K562 (cell line): ENCODE results near the gene KCNJ10. TPM values are rescaled to one million over a fixed set of nuclear protein-coding genes. Genes with fewer than 3 reads are reported as not detected.

Experiments used
- ARHGAP35 ChIP-seq: fragments of 450-650 bp; IDR thresholded peaks from 2 replicates; pipeline ENCODE4 v1.6.1; 2018; ENCODE audit not compliant: partially characterized antibody
- ARID2 ChIP-seq: fragments of 450-650 bp; IDR thresholded peaks from 2 replicates; pipeline ENCODE4 v1.6.1; 2017; ENCODE audit warnings: antibody characterized with exemption, mild to moderate bottlenecking
- CTBP1 ChIP-seq: fragments of 450-650 bp; IDR thresholded peaks from 2 replicates; pipeline ENCODE4 v1.6.1; 2016; ENCODE audit warnings: borderline replicate concordance
- CTCF ChIP-seq, 3 experiments: IDR thresholded peaks in 2 of 3; conservative IDR thresholded peaks in 1 of 3; 2 replicates each; pipeline ENCODE4 v1.5.1; 2011 to 2012; ENCODE audit warnings: low read length in 3 of 3, mild to moderate bottlenecking in 3 of 3, control low read depth in 2 of 3, improper control_type of control experiment in 1 of 3, inconsistent platforms in 1 of 3, low read depth in 1 of 3, mixed read lengths in 1 of 3, moderate library complexity in 1 of 3; ENCODE audit not compliant: insufficient read depth in 2 of 3
- EGR1 ChIP-seq: fragments of 450-650 bp; conservative IDR thresholded peaks from 2 replicates; pipeline ENCODE4 v1.6.1; 2017; ENCODE audit warnings: mild to moderate bottlenecking
- GATA2 ChIP-seq: sonication (generic); formaldehyde crosslinking; IDR thresholded peaks from 2 replicates; pipeline ENCODE4 v1.4.0; 2020; ENCODE audit warnings: mild to moderate bottlenecking, missing genetic modification reagents
- GATAD2B ChIP-seq: fragments of 450-650 bp; IDR thresholded peaks from 2 replicates; pipeline ENCODE4 v1.6.1; 2017; ENCODE audit warnings: mild to moderate bottlenecking, borderline replicate concordance
- GTF2E2 ChIP-seq: fragments of 200-800 bp; sonication (Bioruptor generic); IDR thresholded peaks from 2 replicates; pipeline ENCODE4 v1.6.1; 2016; ENCODE audit warnings: missing genetic modification characterization, missing compliant biosample characterization
- HNRNPK ChIP-seq: fragments of 200-400 bp; formaldehyde crosslinking; IDR thresholded peaks from one replicate; pipeline ENCODE4 v1.6.1; 2018; ENCODE audit warnings: mild to moderate bottlenecking, low read depth, low read length; ENCODE audit not compliant: poor library complexity, severe bottlenecking
- IRF1 ChIP-seq: sonication (generic); formaldehyde crosslinking; IDR thresholded peaks from 2 replicates; pipeline ENCODE4 v1.8.0; 2022; ENCODE audit warnings: missing genetic modification reagents, mild to moderate bottlenecking, borderline replicate concordance
- MEF2D ChIP-seq: conservative IDR thresholded peaks from 2 replicates; pipeline ENCODE4 v1.6.1; 2016; ENCODE audit warnings: low read depth, missing genetic modification characterization, missing compliant biosample characterization
- PRPF4 ChIP-seq: fragments of 200-400 bp; formaldehyde crosslinking; IDR thresholded peaks from one replicate; pipeline ENCODE4 v1.6.1; 2017; ENCODE audit warnings: low read length, low read depth, mild to moderate bottlenecking; ENCODE audit not compliant: insufficient read depth, poor library complexity, severe bottlenecking
- TCF7L2 ChIP-seq: fragments of 150-350 bp; IDR thresholded peaks from 2 replicates; pipeline ENCODE4 v1.6.1; 2016; ENCODE audit warnings: low read depth, mild to moderate bottlenecking, low read length, moderate library complexity
- THRAP3 ChIP-seq: fragments of 450-650 bp; IDR thresholded peaks from 2 replicates; pipeline ENCODE4 v1.6.1; 2016; ENCODE audit warnings: mild to moderate bottlenecking, inconsistent platforms, borderline replicate concordance
- THRB ChIP-seq: fragments of 450-650 bp; formaldehyde crosslinking; conservative IDR thresholded peaks from 2 replicates; pipeline ENCODE4 v1.4.0; 2022; ENCODE audit warnings: mild to moderate bottlenecking, missing genetic modification characterization
- ZNF24 ChIP-seq: fragments of 450-650 bp; IDR thresholded peaks from 2 replicates; pipeline ENCODE4 v1.6.1; 2016
- ZNF253 ChIP-seq: fragments of 250-450 bp; sonication (Bioruptor Pico); conservative IDR thresholded peaks from 2 replicates; pipeline ENCODE4 v1.6.1; 2021; ENCODE audit warnings: mild to moderate bottlenecking
- ZNF561 ChIP-seq: fragments of 450-650 bp; formaldehyde crosslinking; conservative IDR thresholded peaks from 2 replicates; pipeline ENCODE4 v1.4.0; 2020; ENCODE audit warnings: mild to moderate bottlenecking, moderate library complexity
- polyA plus RNA-seq, 8 experiments: library from polyadenylated mRNA; depleted of rRNA in 4 of 8; stranded (reverse) in 5 of 8; unstranded in 3 of 8; fragments of >200 nt; fragmentation: Nextera tagmentation in 2 of 8; fragmentation: Illumina TruSeq in 1 of 8; extraction: Ambion mirVana in 2 of 8; extraction: Trizol in 1 of 8; gene quantifications; 2 replicates each; pipeline versions ENCODE4 v1.2.1 to v1.2.3, GENCODE V29; 2011 to 2014; ENCODE audit warnings: inconsistent platforms in 1 of 8, missing spikeins in 1 of 8
- total RNA-seq, 7 experiments: library from RNA; depleted of rRNA in 6 of 7; stranded (reverse); fragments of >200 nt in 6 of 7; fragmentation: Illumina TruSeq in 2 of 7; extraction: Trizol in 2 of 7; gene quantifications; 2 replicates each; pipeline versions ENCODE4 v1.2.1 to v1.2.3, GENCODE V29; 2011 to 2021; ENCODE audit warnings: low replicate concordance in 1 of 7
- TF ChIP-seq, protein P1 (sequence below), 2 experiments: IDR thresholded peaks; 2 replicates each; pipeline ENCODE4 v1.6.1; 2012; ENCODE audit warnings: improper control_type of control experiment in 2 of 2, low read depth in 2 of 2, low read length in 2 of 2, borderline replicate concordance in 1 of 2
- TF ChIP-seq, protein P2 (sequence below): fragments of 250-450 bp; sonication (Bioruptor Pico); IDR thresholded peaks from 2 replicates; pipeline ENCODE4 v1.5.1; 2021; ENCODE audit warnings: mild to moderate bottlenecking

Gene KCNJ10
- total and polyA plus RNA-seq, 9 of the 15 experiments (the other 6 are each of a cell fraction or from before 2014, with no cell fraction given), result 0.06 to 0.11 TPM; not detected in 7

- TF ChIP-seq, protein P1, sequence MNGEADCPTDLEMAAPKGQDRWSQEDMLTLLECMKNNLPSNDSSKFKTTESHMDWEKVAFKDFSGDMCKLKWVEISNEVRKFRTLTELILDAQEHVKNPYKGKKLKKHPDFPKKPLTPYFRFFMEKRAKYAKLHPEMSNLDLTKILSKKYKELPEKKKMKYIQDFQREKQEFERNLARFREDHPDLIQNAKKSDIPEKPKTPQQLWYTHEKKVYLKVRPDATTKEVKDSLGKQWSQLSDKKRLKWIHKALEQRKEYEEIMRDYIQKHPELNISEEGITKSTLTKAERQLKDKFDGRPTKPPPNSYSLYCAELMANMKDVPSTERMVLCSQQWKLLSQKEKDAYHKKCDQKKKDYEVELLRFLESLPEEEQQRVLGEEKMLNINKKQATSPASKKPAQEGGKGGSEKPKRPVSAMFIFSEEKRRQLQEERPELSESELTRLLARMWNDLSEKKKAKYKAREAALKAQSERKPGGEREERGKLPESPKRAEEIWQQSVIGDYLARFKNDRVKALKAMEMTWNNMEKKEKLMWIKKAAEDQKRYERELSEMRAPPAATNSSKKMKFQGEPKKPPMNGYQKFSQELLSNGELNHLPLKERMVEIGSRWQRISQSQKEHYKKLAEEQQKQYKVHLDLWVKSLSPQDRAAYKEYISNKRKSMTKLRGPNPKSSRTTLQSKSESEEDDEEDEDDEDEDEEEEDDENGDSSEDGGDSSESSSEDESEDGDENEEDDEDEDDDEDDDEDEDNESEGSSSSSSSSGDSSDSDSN (IDR thresholded peaks at IDR 0.05; ENCODE audit: borderline replicate concordance in 1 of 2, low read depth in 2 of 2, low read length in 2 of 2), result 0 out of 4 replicates have a peak, but pooled peaks of 1 of the 2 experiments have one; percentile 56
- no peak for TF ChIP-seq ZNF253 (CRISPR knock-in tag)
- TF ChIP-seq THRAP3, result no peak
- TF ChIP-seq TCF7L2, result no peak
- TF ChIP-seq IRF1 (CRISPR knock-in tag), result no peak
- no peak for TF ChIP-seq GATA2 (CRISPR knock-in tag)
- TF ChIP-seq GTF2E2 (tag), result no peak
- no peak for TF ChIP-seq ZNF561
- TF ChIP-seq, protein P2, sequence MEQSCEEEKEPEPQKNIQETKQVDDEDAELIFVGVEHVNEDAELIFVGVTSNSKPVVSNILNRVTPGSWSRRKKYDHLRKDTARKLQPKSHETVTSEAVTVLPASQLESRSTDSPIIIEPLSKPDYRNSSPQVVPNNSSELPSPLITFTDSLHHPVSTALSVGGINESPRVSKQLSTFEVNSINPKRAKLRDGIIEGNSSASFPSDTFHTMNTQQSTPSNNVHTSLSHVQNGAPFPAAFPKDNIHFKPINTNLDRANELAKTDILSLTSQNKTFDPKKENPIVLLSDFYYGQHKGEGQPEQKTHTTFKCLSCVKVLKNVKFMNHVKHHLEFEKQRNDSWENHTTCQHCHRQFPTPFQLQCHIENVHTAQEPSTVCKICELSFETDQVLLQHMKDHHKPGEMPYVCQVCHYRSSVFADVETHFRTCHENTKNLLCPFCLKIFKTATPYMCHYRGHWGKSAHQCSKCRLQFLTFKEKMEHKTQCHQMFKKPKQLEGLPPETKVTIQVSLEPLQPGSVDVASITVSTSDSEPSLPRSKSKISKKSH (CRISPR knock-in tag), result no peak
- peak; percentile 91 for TF ChIP-seq CTBP1
- no peak for TF ChIP-seq GATAD2B
- TF ChIP-seq MEF2D (tag), result no peak
- TF ChIP-seq EGR1, result peak; percentile 89
- TF ChIP-seq THRB, result no peak
- TF ChIP-seq CTCF (IDR thresholded peaks at IDR 0.05 in 2 of 3, conservative IDR thresholded peaks at IDR 0.05 in 1 of 3; ENCODE audit: insufficient read depth in 2 of 3, low read depth in 1 of 3, low read length in 3 of 3), result no peak
- no peak for TF ChIP-seq ZNF24
- TF ChIP-seq ARHGAP35, result no peak
- TF ChIP-seq HNRNPK, result no peak
- no peak for TF ChIP-seq PRPF4
- TF ChIP-seq ARID2, result no peak
These were observed 38.4 kb downstream of the KCNJ10 start, which contains the start of gene PIGM (continued) for GRCh38 chr1:160031365-160032164.
